K562 (cell line): Measurements from ENCODE around the gene RGL4. TPM values are rescaled to one million over a fixed set of nuclear protein-coding genes. Genes with fewer than 3 reads are reported as not detected.

Experiments
- ATAC-seq: fragments of 200-7000 bp; cut with Tn5 transposase; 3 replicates; pipeline ENCODE4 v1.9.1; 2020; ENCODE audit warnings: moderate library complexity
- BruUV-seq: library from RNA; stranded (reverse); fragments of 400-500 nt; replicated peaks from 2 replicates; lab custom pipeline; 2021; lab: Mats Ljungman, UMichigan
- CTCF ChIA-PET: fragments of 300-600 bp; formaldehyde crosslinking; extraction: SDS; loops from one replicate; lab custom pipeline; 2021; ENCODE audit warnings: low intra/inter-chr PET ratio; lab: Yijun Ruan, JAX
- POLR2A ChIA-PET: fragments of 300-600, 350-650 bp; sonication (Branson Sonifier 250); formaldehyde crosslinking; extraction: SDS; loops from one replicate; lab custom pipeline; 2021; ENCODE audit warnings: antibody characterized with exemption, inconsistent platforms; lab: Yijun Ruan, JAX
- DNase-seq, 4 experiments: peaks; one replicate each; pipeline versions ENCODE4 v3.0.0 to v3.0.0-alpha.2; 2011 to 2018; ENCODE audit warnings: low spot score in 3 of 4, mixed read lengths in 3 of 4; ENCODE audit errors: extremely low read depth in 1 of 4
- FAIRE-seq: peaks from 2 replicates; lab custom pipeline; 2011; peaks lifted over from hg19 to GRCh38; lab: Jason Lieb, UNC
- H2AFZ ChIP-seq: 2 replicates; pipeline ENCODE4 v1.6.0; 2011; ENCODE audit warnings: low read depth, low read length, control low read depth, inconsistent platforms
- H3K27ac ChIP-seq: fragments of 200-600 bp; 3 replicates; pipeline ENCODE4 v1.8.0; 2011; ENCODE audit warnings: low read depth, mild to moderate bottlenecking, control low read depth, inconsistent platforms, low read length, moderate library complexity, mixed read lengths; ENCODE audit errors: extremely low read depth
- H3K27me3 ChIP-seq, 2 experiments: fragments of 300-600 bp in 1 of 2; 2 replicates in 1 of 2; 3 replicates in 1 of 2; pipeline versions ENCODE4 v1.6.0 to v1.8.0; 2011; ENCODE audit warnings: inconsistent platforms in 2 of 2, low read length in 2 of 2, mild to moderate bottlenecking in 1 of 2, mixed read lengths in 1 of 2, moderate library complexity in 1 of 2; ENCODE audit not compliant: control insufficient read depth in 2 of 2, insufficient read depth in 2 of 2
- H3K36me3 ChIP-seq: fragments of 300-600 bp; 3 replicates; pipeline ENCODE4 v1.8.0; 2011; ENCODE audit warnings: mild to moderate bottlenecking, low read length, inconsistent platforms; ENCODE audit not compliant: control insufficient read depth, insufficient read depth
- H3K4me1 ChIP-seq, 2 experiments: fragments of 200-600 bp in 1 of 2; replicated peaks in 1 of 2; 2 replicates in 1 of 2; 3 replicates in 1 of 2; pipeline versions ENCODE4 v1.5.1 to v1.8.0; 2011; ENCODE audit warnings: inconsistent platforms in 2 of 2, low read length in 2 of 2, mild to moderate bottlenecking in 1 of 2, mixed read lengths in 1 of 2, moderate library complexity in 1 of 2; ENCODE audit not compliant: control insufficient read depth in 2 of 2, insufficient read depth in 2 of 2
- H3K4me2 ChIP-seq: 2 replicates; pipeline ENCODE4 v1.6.1; 2011; ENCODE audit warnings: low read length, control low read depth, inconsistent platforms, mixed read lengths; ENCODE audit not compliant: insufficient read depth
- H3K4me3 ChIP-seq: fragments of 200-600 bp; sonication (generic), shearing (Covaris generic); 2 replicates; pipeline ENCODE4 v1.5.1; 2016; ENCODE audit warnings: control low read depth, inconsistent platforms
- H3K79me2 ChIP-seq: fragments of 200-600 bp; 3 replicates; pipeline ENCODE4 v1.8.0; 2011; ENCODE audit warnings: low read length, inconsistent platforms; ENCODE audit not compliant: control insufficient read depth, insufficient read depth
- H3K9ac ChIP-seq, 2 experiments: 2 replicates each; pipeline versions ENCODE4 v1.6.0 to v1.6.1; 2011; ENCODE audit warnings: low read depth in 2 of 2, low read length in 2 of 2, control low read depth in 1 of 2, inconsistent platforms in 1 of 2, mild to moderate bottlenecking in 1 of 2, mixed read lengths in 1 of 2; ENCODE audit not compliant: insufficient read depth in 1 of 2
- H3K9me1 ChIP-seq: one replicate; pipeline ENCODE4 v1.6.0; 2011; ENCODE audit warnings: inconsistent platforms, mild to moderate bottlenecking, low read length, moderate library complexity; ENCODE audit not compliant: control insufficient read depth, insufficient read depth
- H3K9me3 ChIP-seq: replicated peaks from 2 replicates; pipeline ENCODE4 v1.5.1; 2011; ENCODE audit warnings: low read depth, low read length, inconsistent platforms; ENCODE audit not compliant: control insufficient read depth, insufficient read depth
- H4K20me1 ChIP-seq: replicated peaks from 2 replicates; pipeline ENCODE4 v1.6.1; 2011; ENCODE audit warnings: low read length, inconsistent platforms, mixed read lengths; ENCODE audit not compliant: control insufficient read depth, insufficient read depth
- JUN ChIP-seq, 2 experiments: sonication (generic) in 1 of 2; formaldehyde crosslinking in 1 of 2; IDR thresholded peaks; 2 replicates each; pipeline versions ENCODE4 v1.6.1 to v1.8.0; 2012 to 2022; ENCODE audit warnings: borderline replicate concordance in 2 of 2, mild to moderate bottlenecking in 2 of 2, improper control_type of control experiment in 1 of 2, low read depth in 1 of 2, low read length in 1 of 2, missing genetic modification reagents in 1 of 2
- PRPF4 ChIP-seq: fragments of 200-400 bp; formaldehyde crosslinking; IDR thresholded peaks from one replicate; pipeline ENCODE4 v1.6.1; 2017; ENCODE audit warnings: low read length, low read depth, mild to moderate bottlenecking; ENCODE audit not compliant: insufficient read depth, poor library complexity, severe bottlenecking
- XRCC3 ChIP-seq: fragments of 450-650 bp; IDR thresholded peaks from 2 replicates; pipeline ENCODE4 v1.6.1; 2017; ENCODE audit warnings: mild to moderate bottlenecking, moderate library complexity
- WGBS: fragments of 100-300 bp; shearing (Covaris generic); methylation state at CpG from one replicate; pipeline ENCODE4 v1.1.6; 2016; ENCODE audit warnings: low coverage, mixed read lengths; ENCODE audit not compliant: insufficient coverage; ENCODE audit errors: missing lambda C conversion rate; 5-methylcytosine and 5-hydroxymethylcytosine counted together
- in situ Hi-C: fragments of 300-500 bp; cut with MboI; formaldehyde crosslinking; loops from 4 replicates; pipeline ENCODE4 v1.15.0; 2018; ENCODE audit warnings: inconsistent platforms, mixed read lengths
- intact Hi-C: fragments of 100-400 bp; cut with micrococcal nuclease; formaldehyde crosslinking; loops from 2 replicates; pipeline ENCODE4 v1.14.2; 2022
- polyA plus RNA-seq, 8 experiments: library from polyadenylated mRNA; depleted of rRNA in 4 of 8; stranded (reverse) in 5 of 8; unstranded in 3 of 8; fragments of >200 nt; fragmentation: Nextera tagmentation in 2 of 8; fragmentation: Illumina TruSeq in 1 of 8; extraction: Ambion mirVana in 2 of 8; extraction: Trizol in 1 of 8; gene quantifications; 2 replicates each; pipeline versions ENCODE4 v1.2.1 to v1.2.3, GENCODE V29; 2011 to 2014; ENCODE audit warnings: inconsistent platforms in 1 of 8, missing spikeins in 1 of 8
- total RNA-seq, 7 experiments: library from RNA; depleted of rRNA in 6 of 7; stranded (reverse); fragments of >200 nt in 6 of 7; fragmentation: Illumina TruSeq in 2 of 7; extraction: Trizol in 2 of 7; gene quantifications; 2 replicates each; pipeline versions ENCODE4 v1.2.1 to v1.2.3, GENCODE V29; 2011 to 2021; ENCODE audit warnings: low replicate concordance in 1 of 7
- TF ChIP-seq, protein P1 (sequence below): fragments of 450-650 bp; IDR thresholded peaks from 2 replicates; pipeline ENCODE4 v1.6.1; 2017; ENCODE audit warnings: antibody characterized with exemption
- TF ChIP-seq, protein P2 (sequence below): fragments of 450-650 bp; IDR thresholded peaks from 2 replicates; pipeline ENCODE4 v1.6.1; 2018; ENCODE audit not compliant: partially characterized antibody

RGL4 gene
- total and polyA plus RNA-seq, 9 of the 15 experiments (the other 6 are each of a cell fraction or from before 2014, with no cell fraction given), result not detected

DNA sequence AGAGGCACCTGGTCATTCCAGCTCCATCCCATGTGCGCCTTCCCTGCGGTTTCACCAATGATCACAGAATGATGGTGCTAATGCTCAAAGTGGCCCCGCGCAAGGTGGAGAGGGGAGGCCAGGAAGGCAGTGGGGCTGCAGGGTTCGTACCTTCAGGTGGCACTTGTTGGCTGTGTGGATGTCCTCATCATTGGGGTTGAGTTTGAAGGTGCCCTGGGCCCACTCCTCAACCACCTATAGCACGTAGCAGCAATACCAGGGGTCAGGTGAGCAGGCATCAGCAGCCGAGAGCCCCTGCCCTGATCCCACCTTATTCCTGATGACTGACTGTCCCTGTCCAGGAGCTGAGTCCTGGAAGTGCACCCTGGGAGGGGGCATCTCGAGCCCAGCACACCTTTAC lies 38.1 kb upstream of the RGL4 start (continued):
- TF ChIP-seq, protein P1, sequence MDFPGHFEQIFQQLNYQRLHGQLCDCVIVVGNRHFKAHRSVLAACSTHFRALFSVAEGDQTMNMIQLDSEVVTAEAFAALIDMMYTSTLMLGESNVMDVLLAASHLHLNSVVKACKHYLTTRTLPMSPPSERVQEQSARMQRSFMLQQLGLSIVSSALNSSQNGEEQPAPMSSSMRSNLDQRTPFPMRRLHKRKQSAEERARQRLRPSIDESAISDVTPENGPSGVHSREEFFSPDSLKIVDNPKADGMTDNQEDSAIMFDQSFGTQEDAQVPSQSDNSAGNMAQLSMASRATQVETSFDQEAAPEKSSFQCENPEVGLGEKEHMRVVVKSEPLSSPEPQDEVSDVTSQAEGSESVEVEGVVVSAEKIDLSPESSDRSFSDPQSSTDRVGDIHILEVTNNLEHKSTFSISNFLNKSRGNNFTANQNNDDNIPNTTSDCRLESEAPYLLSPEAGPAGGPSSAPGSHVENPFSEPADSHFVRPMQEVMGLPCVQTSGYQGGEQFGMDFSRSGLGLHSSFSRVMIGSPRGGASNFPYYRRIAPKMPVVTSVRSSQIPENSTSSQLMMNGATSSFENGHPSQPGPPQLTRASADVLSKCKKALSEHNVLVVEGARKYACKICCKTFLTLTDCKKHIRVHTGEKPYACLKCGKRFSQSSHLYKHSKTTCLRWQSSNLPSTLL, result no peak

DNA sequence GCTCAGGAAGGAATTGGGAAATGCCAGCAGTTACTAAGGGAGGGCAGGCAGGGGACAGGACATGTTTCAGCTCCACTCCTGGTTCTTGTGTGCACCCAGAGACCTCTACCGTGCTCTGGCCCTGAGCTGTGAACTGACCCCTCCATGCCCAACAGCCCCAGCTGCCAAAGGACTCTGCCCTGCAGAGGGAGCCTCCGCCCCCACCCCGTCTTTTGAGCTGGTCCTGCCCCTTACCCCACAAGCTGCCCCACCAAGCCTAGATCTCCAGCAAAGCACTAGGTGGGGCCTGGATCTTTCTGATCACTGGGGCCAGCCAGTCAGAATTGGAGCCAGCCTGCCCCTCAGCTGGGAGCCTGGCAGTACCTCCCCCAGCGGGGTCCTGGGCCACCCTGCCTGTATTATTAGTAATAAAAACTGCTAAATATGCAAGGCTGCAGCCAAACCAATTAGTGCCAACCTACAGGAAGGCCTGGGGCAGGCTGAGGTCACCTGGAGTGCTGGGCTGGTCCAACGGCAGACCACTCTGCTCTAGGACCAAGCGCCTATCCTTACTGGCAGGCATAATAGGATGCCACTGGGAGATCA lies 34.8 kb upstream of the RGL4 start:
- no peak overlapping the region for H3K27ac ChIP-seq
- ChIA-PET POLR2A (no interaction called here), CTCF (no interaction called here)
- no peaks in the 10 kb centered on the region for H3K27me3 ChIP-seq
- no peaks in the 10 kb centered on the region for H3K9me3 ChIP-seq
- DNase-seq (no peak), FAIRE-seq (no peak), ATAC-seq (no peak)
- no peak overlapping the region for H2AFZ ChIP-seq
- intact Hi-C loops (no loop called here), in situ Hi-C loops (no loop called here)
- H3K4me1 ChIP-seq, result no peaks in the 10 kb centered on the region
- H3K4me3 ChIP-seq, result no peak overlapping the region
- H3K9ac ChIP-seq, result no peak overlapping the region
- H3K79me2 ChIP-seq, result no peaks in the 10 kb centered on the region
- peaks cover 2% of the 10 kb centered on the region for H3K9me1 ChIP-seq
- no peak for TF ChIP-seq XRCC3
- TF ChIP-seq, protein P2, sequence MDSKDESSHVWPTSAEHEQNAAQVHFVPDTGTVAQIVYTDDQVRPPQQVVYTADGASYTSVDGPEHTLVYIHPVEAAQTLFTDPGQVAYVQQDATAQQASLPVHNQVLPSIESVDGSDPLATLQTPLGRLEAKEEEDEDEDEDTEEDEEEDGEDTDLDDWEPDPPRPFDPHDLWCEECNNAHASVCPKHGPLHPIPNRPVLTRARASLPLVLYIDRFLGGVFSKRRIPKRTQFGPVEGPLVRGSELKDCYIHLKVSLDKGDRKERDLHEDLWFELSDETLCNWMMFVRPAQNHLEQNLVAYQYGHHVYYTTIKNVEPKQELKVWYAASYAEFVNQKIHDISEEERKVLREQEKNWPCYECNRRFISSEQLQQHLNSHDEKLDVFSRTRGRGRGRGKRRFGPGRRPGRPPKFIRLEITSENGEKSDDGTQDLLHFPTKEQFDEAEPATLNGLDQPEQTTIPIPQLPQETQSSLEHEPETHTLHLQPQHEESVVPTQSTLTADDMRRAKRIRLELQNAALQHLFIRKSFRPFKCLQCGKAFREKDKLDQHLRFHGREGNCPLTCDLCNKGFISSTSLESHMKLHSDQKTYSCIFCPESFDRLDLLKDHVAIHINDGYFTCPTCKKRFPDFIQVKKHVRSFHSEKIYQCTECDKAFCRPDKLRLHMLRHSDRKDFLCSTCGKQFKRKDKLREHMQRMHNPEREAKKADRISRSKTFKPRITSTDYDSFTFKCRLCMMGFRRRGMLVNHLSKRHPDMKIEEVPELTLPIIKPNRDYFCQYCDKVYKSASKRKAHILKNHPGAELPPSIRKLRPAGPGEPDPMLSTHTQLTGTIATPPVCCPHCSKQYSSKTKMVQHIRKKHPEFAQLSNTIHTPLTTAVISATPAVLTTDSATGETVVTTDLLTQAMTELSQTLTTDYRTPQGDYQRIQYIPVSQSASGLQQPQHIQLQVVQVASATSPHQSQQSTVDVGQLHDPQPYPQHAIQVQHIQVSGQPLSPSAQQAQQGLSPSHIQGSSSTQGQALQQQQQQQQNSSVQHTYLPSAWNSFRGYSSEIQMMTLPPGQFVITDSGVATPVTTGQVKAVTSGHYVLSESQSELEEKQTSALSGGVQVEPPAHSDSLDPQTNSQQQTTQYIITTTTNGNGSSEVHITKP, result no peak
- TF ChIP-seq PRPF4, result no peak
- TF ChIP-seq JUN (IDR thresholded peaks at IDR 0.05; ENCODE audit: borderline replicate concordance, low read depth, low read length), result no peak
- TF ChIP-seq JUN (CRISPR knock-in tag; IDR thresholded peaks at IDR 0.05; ENCODE audit: borderline replicate concordance), result no peak
- peaks cover 15% of the 10 kb centered on the region; the same call in 1 of the 3 replicates for H3K36me3 ChIP-seq
- H4K20me1 ChIP-seq, result no peaks in the 10 kb centered on the region
- WGBS, result 86% methylated on average over 6 of the region's 6 CpGs
- BruUV-seq, result no TSS peak
- H3K4me2 ChIP-seq, result no peak overlapping the region
